Ishikawa (cell line): ENCODE data around the gene ANAPC1.
A peak's percentile ranks its signal among the peaks of the same experiment; 100 is the strongest.

Experiments used
- CEBPB ChIP-seq: IDR thresholded peaks from 2 replicates; pipeline ENCODE4 v1.6.1; 2012
- CREB1 ChIP-seq: IDR thresholded peaks from 2 replicates; pipeline ENCODE4 v1.6.1; 2012; ENCODE audit warnings: low read depth
- EGR1 ChIP-seq: IDR thresholded peaks from 2 replicates; pipeline ENCODE4 v1.6.1; 2012
- EP300 ChIP-seq: IDR thresholded peaks from 2 replicates; pipeline ENCODE4 v1.6.1; 2012; ENCODE audit warnings: borderline replicate concordance
- FOXM1 ChIP-seq: IDR thresholded peaks from 2 replicates; pipeline ENCODE4 v1.6.1; 2012; ENCODE audit warnings: low read depth, borderline replicate concordance
- NFIC ChIP-seq: IDR thresholded peaks from 2 replicates; pipeline ENCODE4 v1.6.1; 2012
- RAD21 ChIP-seq: IDR thresholded peaks from 2 replicates; pipeline ENCODE4 v1.6.1; 2012; ENCODE audit warnings: low read depth
- TAF1 ChIP-seq: IDR thresholded peaks from 2 replicates; pipeline ENCODE4 v1.6.1; 2012; ENCODE audit warnings: low read depth, mild to moderate bottlenecking
- TCF12 ChIP-seq: IDR thresholded peaks from 2 replicates; pipeline ENCODE4 v1.6.1; 2012; ENCODE audit warnings: low read depth
- TEAD4 ChIP-seq: IDR thresholded peaks from 2 replicates; pipeline ENCODE4 v1.6.1; 2012
- YY1 ChIP-seq: IDR thresholded peaks from 2 replicates; pipeline ENCODE4 v1.6.1; 2012; ENCODE audit warnings: low read depth
- ZBTB7A ChIP-seq: IDR thresholded peaks from 2 replicates; pipeline ENCODE4 v1.6.1; 2012; ENCODE audit warnings: low read depth
- TF ChIP-seq, protein P1 (sequence below): IDR thresholded peaks from 2 replicates; pipeline ENCODE4 v1.6.1; 2012
- TF ChIP-seq, protein P2 (sequence below): IDR thresholded peaks from 2 replicates; pipeline ENCODE4 v1.6.1; 2012
- TF ChIP-seq, protein P3 (sequence below): IDR thresholded peaks from 2 replicates; pipeline ENCODE4 v1.6.1; 2012; ENCODE audit warnings: low read depth, mild to moderate bottlenecking

ANAPC1 gene, protein sequence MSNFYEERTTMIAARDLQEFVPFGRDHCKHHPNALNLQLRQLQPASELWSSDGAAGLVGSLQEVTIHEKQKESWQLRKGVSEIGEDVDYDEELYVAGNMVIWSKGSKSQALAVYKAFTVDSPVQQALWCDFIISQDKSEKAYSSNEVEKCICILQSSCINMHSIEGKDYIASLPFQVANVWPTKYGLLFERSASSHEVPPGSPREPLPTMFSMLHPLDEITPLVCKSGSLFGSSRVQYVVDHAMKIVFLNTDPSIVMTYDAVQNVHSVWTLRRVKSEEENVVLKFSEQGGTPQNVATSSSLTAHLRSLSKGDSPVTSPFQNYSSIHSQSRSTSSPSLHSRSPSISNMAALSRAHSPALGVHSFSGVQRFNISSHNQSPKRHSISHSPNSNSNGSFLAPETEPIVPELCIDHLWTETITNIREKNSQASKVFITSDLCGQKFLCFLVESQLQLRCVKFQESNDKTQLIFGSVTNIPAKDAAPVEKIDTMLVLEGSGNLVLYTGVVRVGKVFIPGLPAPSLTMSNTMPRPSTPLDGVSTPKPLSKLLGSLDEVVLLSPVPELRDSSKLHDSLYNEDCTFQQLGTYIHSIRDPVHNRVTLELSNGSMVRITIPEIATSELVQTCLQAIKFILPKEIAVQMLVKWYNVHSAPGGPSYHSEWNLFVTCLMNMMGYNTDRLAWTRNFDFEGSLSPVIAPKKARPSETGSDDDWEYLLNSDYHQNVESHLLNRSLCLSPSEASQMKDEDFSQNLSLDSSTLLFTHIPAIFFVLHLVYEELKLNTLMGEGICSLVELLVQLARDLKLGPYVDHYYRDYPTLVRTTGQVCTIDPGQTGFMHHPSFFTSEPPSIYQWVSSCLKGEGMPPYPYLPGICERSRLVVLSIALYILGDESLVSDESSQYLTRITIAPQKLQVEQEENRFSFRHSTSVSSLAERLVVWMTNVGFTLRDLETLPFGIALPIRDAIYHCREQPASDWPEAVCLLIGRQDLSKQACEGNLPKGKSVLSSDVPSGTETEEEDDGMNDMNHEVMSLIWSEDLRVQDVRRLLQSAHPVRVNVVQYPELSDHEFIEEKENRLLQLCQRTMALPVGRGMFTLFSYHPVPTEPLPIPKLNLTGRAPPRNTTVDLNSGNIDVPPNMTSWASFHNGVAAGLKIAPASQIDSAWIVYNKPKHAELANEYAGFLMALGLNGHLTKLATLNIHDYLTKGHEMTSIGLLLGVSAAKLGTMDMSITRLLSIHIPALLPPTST (N-terminal part only)

DNA sequence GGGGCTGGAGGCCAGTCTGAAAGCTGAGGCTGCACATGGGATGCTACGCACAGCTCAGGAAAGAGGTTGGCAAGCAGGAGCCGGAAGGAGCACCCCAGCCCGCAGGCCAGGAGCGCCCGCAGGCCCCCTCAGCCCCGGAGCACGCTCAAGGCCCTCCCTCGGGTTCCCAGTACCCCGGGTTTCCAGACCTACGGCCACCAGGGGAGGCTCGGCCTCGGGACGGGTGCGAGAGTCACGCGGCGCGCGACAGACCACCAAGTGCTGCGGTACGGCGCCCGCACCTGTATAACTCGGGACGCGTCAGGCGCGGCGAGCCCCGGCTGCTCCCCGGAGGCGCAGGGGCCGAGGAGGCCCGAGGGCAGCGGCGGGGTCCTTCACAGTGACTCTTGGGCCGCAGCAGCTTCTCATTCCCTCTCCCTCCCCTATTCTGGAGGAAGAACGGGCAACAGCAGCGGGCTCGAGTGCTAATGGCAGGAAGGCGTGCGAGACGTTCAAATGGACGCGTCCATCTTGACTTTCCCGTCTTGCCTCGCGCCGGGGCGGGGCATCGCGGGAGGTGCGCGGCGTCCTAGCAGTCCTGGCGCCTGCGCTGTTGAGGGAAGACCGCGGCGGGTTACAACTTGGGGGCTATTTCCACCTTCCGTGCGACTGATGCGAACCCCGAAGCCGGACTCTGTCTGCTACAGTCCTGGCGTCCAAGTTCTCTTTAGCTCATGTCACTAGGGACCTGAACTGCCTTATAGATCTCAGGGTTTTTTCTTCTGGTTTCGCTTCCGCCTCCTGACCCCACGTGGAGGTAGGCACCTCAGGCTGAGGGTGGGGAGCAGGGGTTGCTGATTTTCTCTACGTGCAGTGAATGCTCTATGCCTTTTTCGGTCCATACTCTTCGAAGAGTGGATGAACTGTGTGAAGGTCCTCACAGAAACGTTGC is at the start of gene ANAPC1:
TSS of gene ANAPC1 (minus strand) at position 533 of the 931 bp plus-strand sequence. CDS start 3,368 bp downstream, outside the sequence.
- TF ChIP-seq TCF12 (no peak; the same call in 1 of the 2 replicates), FOXM1 (no peak), YY1 (peak; percentile 97), EP300 (no peak; the same call in 1 of the 2 replicates), CREB1 (no peak), ZBTB7A (no peak), TAF1 (peak; percentile 97)
- TF ChIP-seq, protein P1, sequence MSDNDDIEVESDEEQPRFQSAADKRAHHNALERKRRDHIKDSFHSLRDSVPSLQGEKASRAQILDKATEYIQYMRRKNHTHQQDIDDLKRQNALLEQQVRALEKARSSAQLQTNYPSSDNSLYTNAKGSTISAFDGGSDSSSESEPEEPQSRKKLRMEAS: peak; percentile 91
- TF ChIP-seq, protein P2, sequence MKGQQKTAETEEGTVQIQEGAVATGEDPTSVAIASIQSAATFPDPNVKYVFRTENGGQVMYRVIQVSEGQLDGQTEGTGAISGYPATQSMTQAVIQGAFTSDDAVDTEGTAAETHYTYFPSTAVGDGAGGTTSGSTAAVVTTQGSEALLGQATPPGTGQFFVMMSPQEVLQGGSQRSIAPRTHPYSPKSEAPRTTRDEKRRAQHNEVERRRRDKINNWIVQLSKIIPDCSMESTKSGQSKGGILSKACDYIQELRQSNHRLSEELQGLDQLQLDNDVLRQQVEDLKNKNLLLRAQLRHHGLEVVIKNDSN: peak; percentile 63
- TF ChIP-seq, protein P3, sequence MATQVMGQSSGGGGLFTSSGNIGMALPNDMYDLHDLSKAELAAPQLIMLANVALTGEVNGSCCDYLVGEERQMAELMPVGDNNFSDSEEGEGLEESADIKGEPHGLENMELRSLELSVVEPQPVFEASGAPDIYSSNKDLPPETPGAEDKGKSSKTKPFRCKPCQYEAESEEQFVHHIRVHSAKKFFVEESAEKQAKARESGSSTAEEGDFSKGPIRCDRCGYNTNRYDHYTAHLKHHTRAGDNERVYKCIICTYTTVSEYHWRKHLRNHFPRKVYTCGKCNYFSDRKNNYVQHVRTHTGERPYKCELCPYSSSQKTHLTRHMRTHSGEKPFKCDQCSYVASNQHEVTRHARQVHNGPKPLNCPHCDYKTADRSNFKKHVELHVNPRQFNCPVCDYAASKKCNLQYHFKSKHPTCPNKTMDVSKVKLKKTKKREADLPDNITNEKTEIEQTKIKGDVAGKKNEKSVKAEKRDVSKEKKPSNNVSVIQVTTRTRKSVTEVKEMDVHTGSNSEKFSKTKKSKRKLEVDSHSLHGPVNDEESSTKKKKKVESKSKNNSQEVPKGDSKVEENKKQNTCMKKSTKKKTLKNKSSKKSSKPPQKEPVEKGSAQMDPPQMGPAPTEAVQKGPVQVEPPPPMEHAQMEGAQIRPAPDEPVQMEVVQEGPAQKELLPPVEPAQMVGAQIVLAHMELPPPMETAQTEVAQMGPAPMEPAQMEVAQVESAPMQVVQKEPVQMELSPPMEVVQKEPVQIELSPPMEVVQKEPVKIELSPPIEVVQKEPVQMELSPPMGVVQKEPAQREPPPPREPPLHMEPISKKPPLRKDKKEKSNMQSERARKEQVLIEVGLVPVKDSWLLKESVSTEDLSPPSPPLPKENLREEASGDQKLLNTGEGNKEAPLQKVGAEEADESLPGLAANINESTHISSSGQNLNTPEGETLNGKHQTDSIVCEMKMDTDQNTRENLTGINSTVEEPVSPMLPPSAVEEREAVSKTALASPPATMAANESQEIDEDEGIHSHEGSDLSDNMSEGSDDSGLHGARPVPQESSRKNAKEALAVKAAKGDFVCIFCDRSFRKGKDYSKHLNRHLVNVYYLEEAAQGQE: no peak

DNA sequence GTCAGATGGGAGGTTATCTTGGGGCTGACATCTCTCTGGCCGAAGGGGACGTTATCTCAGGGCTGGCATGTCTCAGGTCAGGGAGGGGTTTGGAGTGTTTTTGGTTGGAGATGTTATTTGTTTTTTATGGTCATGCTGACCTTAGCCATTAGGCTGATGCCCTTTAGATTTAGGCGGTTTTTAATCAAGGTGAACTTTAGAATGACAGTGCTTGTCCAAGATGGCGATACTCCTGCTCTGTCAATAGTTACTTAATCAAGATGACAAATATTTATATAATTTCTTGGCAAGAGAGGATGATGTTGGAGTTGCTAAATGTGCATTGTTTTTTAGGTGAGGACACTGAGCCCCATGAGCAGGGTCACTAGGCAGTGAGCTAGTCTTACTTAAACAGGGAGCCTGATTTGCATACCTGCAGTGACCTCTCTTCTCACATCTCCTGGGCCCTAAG is 48.9 kb upstream of the ANAPC1 start:
- no peak for TF ChIP-seq TEAD4
- TF ChIP-seq NFIC: no peak
- TF ChIP-seq FOXM1: no peak
- no peak for TF ChIP-seq YY1
- TF ChIP-seq CREB1: no peak
- no peak for TF ChIP-seq EGR1
- TF ChIP-seq, protein P1: no peak

DNA sequence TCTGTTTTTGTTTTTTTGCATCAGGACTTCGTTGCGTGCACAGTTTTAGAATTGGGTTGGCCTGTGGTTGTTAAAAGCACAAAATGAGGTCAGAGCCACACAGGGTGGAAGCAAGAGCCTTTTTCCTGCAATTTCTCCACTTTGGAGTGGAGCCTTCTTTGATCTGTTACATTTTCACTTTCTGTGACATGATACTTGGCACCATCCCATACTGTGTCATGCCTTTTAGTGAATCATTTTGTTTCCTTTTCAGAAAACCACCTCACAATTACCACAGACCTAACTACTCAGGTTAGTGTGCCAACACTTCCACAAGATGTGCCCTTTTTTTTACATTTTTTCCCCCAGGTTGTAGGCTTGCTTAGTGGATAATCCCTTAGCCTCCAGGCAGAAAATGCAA is 46.9 kb upstream of the ANAPC1 start:
- TF ChIP-seq, protein P1: no peak
- TF ChIP-seq, protein P3: no peak
- TF ChIP-seq YY1 (no peak), FOXM1 (no peak), CEBPB (no peak), EGR1 (no peak), EP300 (no peak), ZBTB7A (no peak), RAD21 (no peak), TAF1 (no peak)
- TF ChIP-seq, protein P2: no peak

DNA sequence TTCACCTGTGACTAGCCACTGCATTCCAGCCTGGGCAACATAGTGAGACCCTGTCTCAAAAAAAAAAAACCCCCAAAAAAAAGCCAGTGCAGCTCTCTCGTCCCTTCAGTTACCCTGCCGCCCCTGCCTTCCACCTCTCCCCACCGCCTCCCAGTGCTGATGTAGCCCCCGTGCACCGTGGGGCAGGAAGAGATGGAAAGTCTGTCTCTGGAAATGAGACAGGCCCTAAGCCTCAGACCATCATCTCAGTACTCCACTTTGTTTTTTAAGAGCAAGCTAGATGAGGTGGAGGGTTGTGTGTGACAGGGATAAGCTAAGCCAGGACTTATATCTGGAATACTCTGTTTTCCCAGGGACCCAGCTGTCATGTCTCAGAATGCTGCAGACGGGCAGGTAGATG is 46.4 kb upstream of the ANAPC1 start:
- no peak for TF ChIP-seq CEBPB

DNA sequence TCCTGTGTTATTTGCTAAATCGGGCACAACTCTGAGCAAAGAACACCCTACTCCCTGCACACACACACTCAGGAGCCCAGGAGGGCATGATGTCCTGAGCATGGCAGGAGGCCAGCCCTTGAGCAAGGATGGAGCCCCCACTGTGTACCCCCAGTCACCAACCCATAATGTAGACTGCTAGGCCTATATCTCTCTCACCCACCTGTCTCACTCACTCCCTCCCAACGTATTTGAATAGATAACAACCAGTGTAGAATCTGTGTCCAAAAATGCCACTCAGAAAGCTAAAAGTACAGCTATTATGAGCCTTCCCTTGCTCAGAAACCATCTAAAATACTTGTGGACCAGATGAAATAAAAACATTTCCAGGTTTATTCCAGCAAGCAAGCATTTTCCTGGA is 43.7 kb upstream of the ANAPC1 start:
- TF ChIP-seq ZBTB7A: no peak
- TF ChIP-seq TAF1: no peak
- TF ChIP-seq EGR1: no peak
- no peak for TF ChIP-seq TCF12
- TF ChIP-seq, protein P3: no peak
- TF ChIP-seq, protein P2: no peak
